Gastrocnemius medialis (tissue), 4 donors: Measurements from ENCODE around the gene MLLT10.

Source experiments
- CTCF ChIP-seq, 5 experiments: fragments of 450-650 bp in 3 of 5; fragments of 200-600 bp in 2 of 5; sonication (generic) in 2 of 5; IDR thresholded peaks in 4 of 5; conservative IDR thresholded peaks in 1 of 5; 1 replicate in 4 of 5; 2 replicates in 1 of 5; pipeline ENCODE4 v1.5.1; 2016 to 2019; ENCODE audit warnings: antibody characterized with exemption in 5 of 5, mild to moderate bottlenecking in 3 of 5, moderate library complexity in 3 of 5
- POLR2A ChIP-seq, 2 donors: fragments of 450-650 bp; IDR thresholded peaks; one replicate each; pipeline ENCODE4 v1.6.1; 2017; ENCODE audit warnings: antibody characterized with exemption in 2 of 2, mild to moderate bottlenecking in 2 of 2, moderate library complexity in 2 of 2

- no peak for TF ChIP-seq CTCF (IDR thresholded peaks at IDR 0.05 in 4 of 5, conservative IDR thresholded peaks at IDR 0.05 in 1 of 5)
- TF ChIP-seq POLR2A (IDR thresholded peaks at IDR 0.05), result no peak
These were observed 39.6 kb upstream of the MLLT10 start for GRCh38 chr10:21494191-21495001.
